Measurements from ENCODE around the gene RGS19. TPM values are rescaled to one million over a fixed set of nuclear protein-coding genes. Genes with fewer than 3 reads are reported as not detected.
A peak's percentile ranks its signal among the peaks of the same experiment; 100 is the strongest.

RGS19 gene
- total RNA-seq, 4 donors from 2014 or later = 10.4 to 26.4 (median 16.6) TPM

DNA sequence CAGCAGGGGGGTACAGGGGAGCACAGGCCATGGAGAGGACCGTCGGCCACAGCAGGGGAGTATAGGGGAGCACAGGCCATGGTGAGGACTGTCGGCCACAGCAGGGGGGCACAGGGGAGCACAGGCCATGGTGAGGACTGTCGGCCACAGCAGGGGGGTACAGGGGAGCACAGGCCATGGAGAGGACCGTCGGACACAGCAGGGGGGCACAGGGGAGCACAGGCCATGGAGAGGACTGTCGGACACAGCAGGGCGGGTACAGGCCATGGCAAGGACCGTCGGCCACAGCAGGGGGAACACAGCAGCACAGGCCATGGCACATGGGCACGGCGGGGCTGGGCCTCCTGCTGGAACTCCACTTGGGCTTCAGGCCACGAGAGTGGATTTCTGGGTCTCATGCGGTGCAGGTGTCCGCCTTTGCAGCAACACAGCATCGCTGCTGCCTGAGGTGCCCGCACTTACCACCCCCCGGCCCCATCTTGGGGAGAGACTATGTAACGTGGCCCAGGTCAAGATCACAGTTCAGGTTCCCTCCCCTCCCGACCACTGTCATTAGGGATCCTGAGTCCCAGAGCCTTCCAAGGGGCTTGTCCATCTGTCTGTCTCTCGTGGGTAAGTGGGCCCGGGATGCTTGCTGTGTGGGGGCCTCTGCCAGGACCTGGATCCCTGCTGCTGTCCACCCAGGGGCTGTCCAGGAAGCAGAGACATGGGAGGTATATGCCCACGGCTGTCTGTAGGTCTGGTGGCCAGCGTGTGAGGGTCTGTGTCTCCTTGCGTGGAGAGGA is 25.5 kb upstream of the RGS19 start:
- no peak overlapping the region for H3K4me3 ChIP-seq (ENCODE audit: low read depth, poor library complexity, severe bottlenecking)
- intact Hi-C loops (cut with DNase I; ENCODE audit: low total_unique reads) = no loop called here
- no peak for TF ChIP-seq POLR2A (IDR thresholded peaks at IDR 0.05)
- no peak for TF ChIP-seq CTCF (IDR thresholded peaks at IDR 0.05)
- 70 to 86% methylated on average over 16 to 21 of the region's 25 CpGs for WGBS, 2 donors
- peak in 1 of 2 donors; percentile 78 for DNase-seq (ENCODE audit: low spot score in 2 of 2)

- TF ChIP-seq POLR2A (IDR thresholded peaks at IDR 0.05) = no peak
- TF ChIP-seq CTCF (IDR thresholded peaks at IDR 0.05) = no peak
- peak in 1 of 2 donors; percentile 72 for DNase-seq (ENCODE audit: low spot score in 2 of 2)
- intact Hi-C loops (cut with DNase I; ENCODE audit: low total_unique reads) = no loop called here
- WGBS, 2 donors = 46 to 69% methylated on average over 19 to 20 of the region's 20 CpGs
- H3K4me3 ChIP-seq (ENCODE audit: low read depth, poor library complexity, severe bottlenecking) = no peak overlapping the region
Measured at GRCh38 chr20:64103871-64104666, 24.8 kb upstream of the RGS19 start.

- TF ChIP-seq POLR2A (IDR thresholded peaks at IDR 0.05) (no peak), CTCF (IDR thresholded peaks at IDR 0.05) (no peak)
Measured at GRCh38 chr20:64102647-64103354, 23.5 kb upstream of the RGS19 start.

DNA sequence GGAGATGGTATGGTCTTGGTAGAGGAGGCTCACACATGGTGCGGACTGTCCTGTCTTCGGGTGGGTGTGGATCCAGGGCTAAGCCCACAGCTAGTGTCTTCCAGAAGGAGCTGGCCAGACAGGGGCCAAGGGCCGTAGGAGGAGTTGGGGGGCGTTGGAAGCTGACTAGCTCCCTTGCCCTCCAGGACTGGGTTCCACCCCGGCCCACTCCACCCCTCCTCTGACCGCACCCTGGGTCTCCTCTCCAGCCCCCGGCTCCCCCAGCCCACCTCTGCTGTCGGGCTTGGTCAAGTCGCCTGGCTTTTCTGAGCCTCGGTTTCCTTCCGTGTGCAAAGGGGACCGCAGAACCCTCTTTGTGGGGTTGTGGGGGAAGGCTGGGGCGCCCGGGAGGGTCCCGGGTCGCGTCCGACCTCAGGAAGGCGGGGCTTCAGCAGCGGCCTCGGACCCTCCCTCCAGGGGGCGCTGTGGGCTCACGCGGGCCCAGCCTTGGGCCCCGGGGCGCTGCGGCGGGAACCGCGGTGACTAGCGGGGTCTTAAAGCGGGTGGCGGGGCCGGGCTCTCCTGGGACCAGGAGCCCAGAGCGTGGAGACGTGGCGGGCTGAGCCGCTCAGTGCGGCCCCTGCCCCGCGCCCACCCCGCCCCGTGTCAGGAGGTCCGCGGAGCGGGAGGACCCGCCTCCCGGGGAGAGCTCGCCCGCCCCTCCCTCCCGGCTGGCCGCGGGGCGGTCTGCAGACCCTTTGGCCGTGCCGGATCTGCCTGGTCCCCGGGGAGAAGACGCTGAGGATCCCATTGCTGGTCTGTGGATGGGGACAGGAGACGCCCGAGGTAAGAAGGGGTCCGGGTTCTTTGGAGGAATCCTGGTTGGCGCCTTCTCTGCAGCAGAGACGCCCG is 22.7 kb upstream of the RGS19 start:
- no peak overlapping the region for H3K4me3 ChIP-seq (ENCODE audit: low read depth, poor library complexity, severe bottlenecking)
- TF ChIP-seq CTCF (IDR thresholded peaks at IDR 0.05) = no peak
- peak in 1 of 2 donors; percentile 79 for DNase-seq (ENCODE audit: low spot score in 2 of 2)
- 11 to 19% methylated on average over 34 to 56 of the region's 64 CpGs for WGBS, 2 donors
- intact Hi-C loops (cut with DNase I; ENCODE audit: low total_unique reads) = no loop called here

More at GRCh38 chr20:64102647-64103354, 23.5 kb upstream of the RGS19 start:
- intact Hi-C loops (cut with DNase I; ENCODE audit: low total_unique reads) = no loop called here
- DNase-seq (ENCODE audit: low spot score in 2 of 2) = peak in 1 of 2 donors; percentile 74
- H3K4me3 ChIP-seq (ENCODE audit: low read depth, poor library complexity, severe bottlenecking) = no peak overlapping the region
- 23 to 25% methylated on average over 19 to 27 of the region's 30 CpGs for WGBS, 2 donors
